Measurements from ENCODE around the gene SP140L.
"Not testable (repeated sequence)": the region's sequence is repeated elsewhere in the genome, so short reads cannot be mapped to it uniquely, and the experiment has no call there.

Gene SP140L

DNA sequence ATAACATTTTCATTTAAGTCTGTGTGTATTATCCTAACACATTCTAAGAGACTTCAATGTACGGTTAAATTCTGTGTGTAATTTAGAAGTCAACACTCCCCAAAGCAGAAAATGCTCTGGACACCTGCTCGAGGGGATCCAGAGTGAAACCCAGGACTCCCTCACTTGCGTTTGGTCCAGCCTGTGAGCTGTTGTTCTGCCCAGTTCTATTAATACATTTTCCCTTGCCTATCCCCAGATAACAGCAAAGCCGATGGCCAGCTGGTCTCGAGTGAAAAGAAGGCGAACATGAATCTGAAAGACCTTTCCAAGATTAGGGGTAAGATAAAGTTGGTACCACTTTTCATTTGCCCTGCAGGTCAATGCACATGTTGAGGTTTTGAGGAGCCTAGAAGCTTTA, 58.0 kb downstream of the SP140L start:
- no peaks in the 10 kb centered on the region for H3K4me1 ChIP-seq (ENCODE audit: low read length)
- no peaks in the 10 kb centered on the region for H3K27me3 ChIP-seq (ENCODE audit: low read depth, low read length)
- no peaks in the 10 kb centered on the region for H3K79me2 ChIP-seq (ENCODE audit: low read length)
- no peak overlapping the region for H3K4me2 ChIP-seq (ENCODE audit: low read length)
- H3K27ac ChIP-seq (ENCODE audit: low read length), result no peak overlapping the region
- TF ChIP-seq, protein P1, sequence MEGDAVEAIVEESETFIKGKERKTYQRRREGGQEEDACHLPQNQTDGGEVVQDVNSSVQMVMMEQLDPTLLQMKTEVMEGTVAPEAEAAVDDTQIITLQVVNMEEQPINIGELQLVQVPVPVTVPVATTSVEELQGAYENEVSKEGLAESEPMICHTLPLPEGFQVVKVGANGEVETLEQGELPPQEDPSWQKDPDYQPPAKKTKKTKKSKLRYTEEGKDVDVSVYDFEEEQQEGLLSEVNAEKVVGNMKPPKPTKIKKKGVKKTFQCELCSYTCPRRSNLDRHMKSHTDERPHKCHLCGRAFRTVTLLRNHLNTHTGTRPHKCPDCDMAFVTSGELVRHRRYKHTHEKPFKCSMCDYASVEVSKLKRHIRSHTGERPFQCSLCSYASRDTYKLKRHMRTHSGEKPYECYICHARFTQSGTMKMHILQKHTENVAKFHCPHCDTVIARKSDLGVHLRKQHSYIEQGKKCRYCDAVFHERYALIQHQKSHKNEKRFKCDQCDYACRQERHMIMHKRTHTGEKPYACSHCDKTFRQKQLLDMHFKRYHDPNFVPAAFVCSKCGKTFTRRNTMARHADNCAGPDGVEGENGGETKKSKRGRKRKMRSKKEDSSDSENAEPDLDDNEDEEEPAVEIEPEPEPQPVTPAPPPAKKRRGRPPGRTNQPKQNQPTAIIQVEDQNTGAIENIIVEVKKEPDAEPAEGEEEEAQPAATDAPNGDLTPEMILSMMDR (IDR thresholded peaks at IDR 0.05; ENCODE audit: low read depth, low read length), result no peak
- TF ChIP-seq EZH2phosphoT487 (IDR thresholded peaks at IDR 0.05; ENCODE audit: low read depth), result no peak
- H3K4me3 ChIP-seq (ENCODE audit: low read length), result no peak overlapping the region
- no peak overlapping the region for H3K9ac ChIP-seq (ENCODE audit: low read length)
- H3K9me3 ChIP-seq (ENCODE audit: insufficient read depth, low read length), result no peaks in the 10 kb centered on the region
- no peaks in the 10 kb centered on the region for H4K20me1 ChIP-seq (ENCODE audit: insufficient read depth, low read length)
- no peaks in the 10 kb centered on the region for H3K36me3 ChIP-seq (replicated peaks; ENCODE audit: low read depth, low read length)
- no peak overlapping the region for H2AFZ ChIP-seq (ENCODE audit: low read depth, low read length)

- no peaks in the 10 kb centered on the region for H3K4me1 ChIP-seq (ENCODE audit: low read length)
- no peak overlapping the region for H2AFZ ChIP-seq (ENCODE audit: low read depth, low read length)
- H3K9me3 ChIP-seq (ENCODE audit: insufficient read depth, low read length), result no peaks in the 10 kb centered on the region
- no peaks in the 10 kb centered on the region for H4K20me1 ChIP-seq (ENCODE audit: insufficient read depth, low read length)
- H3K27ac ChIP-seq (ENCODE audit: low read length), result no peak overlapping the region
- H3K36me3 ChIP-seq (replicated peaks; ENCODE audit: low read depth, low read length), result peaks cover 6% of the 10 kb centered on the region
- no peaks in the 10 kb centered on the region for H3K27me3 ChIP-seq (ENCODE audit: low read depth, low read length)
- H3K79me2 ChIP-seq (ENCODE audit: low read length), result no peaks in the 10 kb centered on the region
- H3K4me3 ChIP-seq (ENCODE audit: low read length), result no peak overlapping the region
- no peak overlapping the region for H3K4me2 ChIP-seq (ENCODE audit: low read length)
- no peak for TF ChIP-seq EZH2phosphoT487 (IDR thresholded peaks at IDR 0.05; ENCODE audit: low read depth)
- TF ChIP-seq, protein P1 (IDR thresholded peaks at IDR 0.05; ENCODE audit: low read depth, low read length), result no peak
- no peak overlapping the region for H3K9ac ChIP-seq (ENCODE audit: low read length)
These were observed 67.3 kb downstream of the SP140L start for GRCh38 chr2:230394301-230394700.

GRCh38 chr2:230398698-230399097, 71.7 kb downstream of the SP140L start:
- not testable (repeated sequence) for H3K79me2 ChIP-seq (ENCODE audit: low read length); H3K27ac ChIP-seq (ENCODE audit: low read length); H3K36me3 ChIP-seq (replicated peaks; ENCODE audit: low read depth, low read length); H3K27me3 ChIP-seq (ENCODE audit: low read depth, low read length); H2AFZ ChIP-seq (ENCODE audit: low read depth, low read length); H3K9me3 ChIP-seq (ENCODE audit: insufficient read depth, low read length); H3K4me1 ChIP-seq (ENCODE audit: low read length); H3K4me3 ChIP-seq (ENCODE audit: low read length); H3K9ac ChIP-seq (ENCODE audit: low read length); H3K4me2 ChIP-seq (ENCODE audit: low read length); H4K20me1 ChIP-seq (ENCODE audit: insufficient read depth, low read length)

DNA sequence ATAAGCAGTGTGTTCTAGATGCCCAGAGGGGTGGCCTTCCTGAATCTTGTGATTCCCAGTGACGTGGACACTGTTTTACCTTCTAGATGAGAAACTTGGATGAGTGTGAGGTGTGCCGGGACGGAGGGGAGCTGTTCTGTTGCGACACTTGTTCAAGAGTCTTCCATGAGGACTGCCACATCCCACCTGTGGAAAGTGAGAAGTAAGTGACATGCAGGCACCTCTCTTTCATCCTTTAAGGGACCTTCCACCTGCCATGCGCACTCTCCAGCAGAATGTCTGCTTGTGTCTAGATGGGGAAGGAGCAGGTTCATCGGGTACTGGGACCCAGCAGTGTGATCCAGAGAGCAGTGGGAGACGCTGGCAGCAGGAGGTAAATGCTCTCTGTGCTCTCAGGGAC, 73.0 kb downstream of the SP140L start:
- no peaks in the 10 kb centered on the region for H4K20me1 ChIP-seq (ENCODE audit: insufficient read depth, low read length)
- no peak overlapping the region for H3K4me2 ChIP-seq (ENCODE audit: low read length)
- H3K9me3 ChIP-seq (ENCODE audit: insufficient read depth, low read length), result no peaks in the 10 kb centered on the region
- peaks cover 6% of the 10 kb centered on the region for H3K36me3 ChIP-seq (replicated peaks; ENCODE audit: low read depth, low read length)
- H3K4me3 ChIP-seq (ENCODE audit: low read length), result no peak overlapping the region
- no peaks in the 10 kb centered on the region for H3K27me3 ChIP-seq (ENCODE audit: low read depth, low read length)
- no peaks in the 10 kb centered on the region for H3K79me2 ChIP-seq (ENCODE audit: low read length)
- no peak overlapping the region for H3K27ac ChIP-seq (ENCODE audit: low read length)
- H3K9ac ChIP-seq (ENCODE audit: low read length), result no peak overlapping the region
- H3K4me1 ChIP-seq (ENCODE audit: low read length), result no peaks in the 10 kb centered on the region
- no peak for TF ChIP-seq EZH2phosphoT487 (IDR thresholded peaks at IDR 0.05; ENCODE audit: low read depth)
- no peak overlapping the region for H2AFZ ChIP-seq (ENCODE audit: low read depth, low read length)

GRCh38 chr2:230400454-230400853, 73.5 kb downstream of the SP140L start:
- Histone ChIP-seq H3K79me2 (ENCODE audit: low read length) (no peaks in the 10 kb centered on the region), H3K27me3 (ENCODE audit: low read depth, low read length) (no peaks in the 10 kb centered on the region), H4K20me1 (ENCODE audit: insufficient read depth, low read length) (no peaks in the 10 kb centered on the region), H3K36me3 (replicated peaks; ENCODE audit: low read depth, low read length) (peaks cover 6% of the 10 kb centered on the region), H2AFZ (ENCODE audit: low read depth, low read length) (no peak overlapping the region), H3K4me3 (ENCODE audit: low read length) (no peak overlapping the region), H3K4me2 (ENCODE audit: low read length) (no peak overlapping the region), H3K9me3 (ENCODE audit: insufficient read depth, low read length) (no peaks in the 10 kb centered on the region), H3K4me1 (ENCODE audit: low read length) (no peaks in the 10 kb centered on the region), H3K9ac (ENCODE audit: low read length) (no peak overlapping the region), H3K27ac (ENCODE audit: low read length) (no peak overlapping the region)
- TF ChIP-seq, protein P1 (IDR thresholded peaks at IDR 0.05; ENCODE audit: low read depth, low read length), result no peak
- no peak for TF ChIP-seq EZH2phosphoT487 (IDR thresholded peaks at IDR 0.05; ENCODE audit: low read depth)

DNA sequence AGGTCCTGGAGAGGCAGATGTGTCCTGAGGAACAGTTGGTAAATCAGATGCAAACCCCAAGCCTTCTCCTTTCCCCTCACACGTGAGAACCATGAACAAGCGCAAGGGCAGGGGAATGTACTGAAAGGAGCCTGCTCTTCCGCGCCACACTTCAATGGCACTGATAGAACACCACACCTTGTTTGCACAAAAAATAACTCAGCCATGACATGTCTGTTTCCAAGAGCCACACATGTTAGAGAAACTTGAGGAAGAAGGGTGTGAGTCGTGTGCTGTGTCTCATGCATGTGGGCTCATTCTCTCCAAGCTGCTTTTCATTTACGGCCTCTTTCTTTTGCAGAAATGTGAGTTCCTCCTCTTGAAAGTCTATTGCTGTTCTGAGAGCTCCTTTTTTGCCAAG, 74.0 kb downstream of the SP140L start:
- H3K27ac ChIP-seq (ENCODE audit: low read length); H3K79me2 ChIP-seq (ENCODE audit: low read length); H3K27me3 ChIP-seq (ENCODE audit: low read depth, low read length); H2AFZ ChIP-seq (ENCODE audit: low read depth, low read length); H3K36me3 ChIP-seq (replicated peaks; ENCODE audit: low read depth, low read length); H3K4me1 ChIP-seq (ENCODE audit: low read length); H3K4me3 ChIP-seq (ENCODE audit: low read length); H3K9me3 ChIP-seq (ENCODE audit: insufficient read depth, low read length); H3K9ac ChIP-seq (ENCODE audit: low read length); H4K20me1 ChIP-seq (ENCODE audit: insufficient read depth, low read length); H3K4me2 ChIP-seq (ENCODE audit: low read length): not testable (repeated sequence)

All from OCI-LY3 (cell line).